ENCODE measurements around the gene CAMK1D.

DNA sequence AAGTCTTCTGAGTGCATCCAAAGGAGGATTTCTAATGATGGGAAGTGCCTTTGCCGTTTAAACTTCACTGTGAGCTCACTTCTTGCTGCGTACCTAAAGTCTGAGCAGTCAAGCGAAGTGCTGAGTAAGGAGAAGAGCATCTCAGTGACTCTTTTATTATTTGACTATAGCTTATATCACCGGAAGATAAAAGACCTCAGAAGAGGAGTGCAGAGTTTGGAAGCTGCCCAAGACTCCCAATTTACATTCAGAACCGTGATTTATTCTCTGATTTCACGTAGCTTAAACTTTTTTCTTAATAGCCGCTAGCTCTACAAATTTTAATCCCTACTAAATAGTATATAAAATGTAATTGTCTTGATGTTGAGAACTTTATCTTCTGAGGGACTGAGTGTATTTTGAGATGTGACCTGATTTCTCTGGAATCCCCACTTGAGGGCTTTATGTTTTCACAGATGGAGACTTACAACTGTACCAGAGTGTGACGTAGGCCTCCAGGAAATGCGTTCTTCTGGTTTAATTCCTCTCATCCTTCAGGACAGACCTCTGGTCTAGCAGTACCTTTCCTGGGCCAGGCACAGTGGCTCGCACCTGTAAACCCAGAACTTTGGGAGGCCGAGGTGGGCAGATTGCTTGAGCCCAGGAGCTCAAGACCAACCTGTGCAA is 51.1 kb downstream of the CAMK1D start:
- TF ChIP-seq, protein P1, sequence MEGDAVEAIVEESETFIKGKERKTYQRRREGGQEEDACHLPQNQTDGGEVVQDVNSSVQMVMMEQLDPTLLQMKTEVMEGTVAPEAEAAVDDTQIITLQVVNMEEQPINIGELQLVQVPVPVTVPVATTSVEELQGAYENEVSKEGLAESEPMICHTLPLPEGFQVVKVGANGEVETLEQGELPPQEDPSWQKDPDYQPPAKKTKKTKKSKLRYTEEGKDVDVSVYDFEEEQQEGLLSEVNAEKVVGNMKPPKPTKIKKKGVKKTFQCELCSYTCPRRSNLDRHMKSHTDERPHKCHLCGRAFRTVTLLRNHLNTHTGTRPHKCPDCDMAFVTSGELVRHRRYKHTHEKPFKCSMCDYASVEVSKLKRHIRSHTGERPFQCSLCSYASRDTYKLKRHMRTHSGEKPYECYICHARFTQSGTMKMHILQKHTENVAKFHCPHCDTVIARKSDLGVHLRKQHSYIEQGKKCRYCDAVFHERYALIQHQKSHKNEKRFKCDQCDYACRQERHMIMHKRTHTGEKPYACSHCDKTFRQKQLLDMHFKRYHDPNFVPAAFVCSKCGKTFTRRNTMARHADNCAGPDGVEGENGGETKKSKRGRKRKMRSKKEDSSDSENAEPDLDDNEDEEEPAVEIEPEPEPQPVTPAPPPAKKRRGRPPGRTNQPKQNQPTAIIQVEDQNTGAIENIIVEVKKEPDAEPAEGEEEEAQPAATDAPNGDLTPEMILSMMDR (IDR thresholded peaks at IDR 0.05; ENCODE audit: low read length): no peak
- no peak for TF ChIP-seq EZH2 (IDR thresholded peaks at IDR 0.05; ENCODE audit: borderline replicate concordance, low read length)
